K562 (cell line): ENCODE measurements around the gene CMTM4. TPM values are rescaled to one million over a fixed set of nuclear protein-coding genes. Genes with fewer than 3 reads are reported as not detected.

ENCODE experiments used
- ATF3 ChIP-seq, 2 experiments: fragments of 450-650 bp in 1 of 2; sonication (generic) in 1 of 2; formaldehyde crosslinking in 1 of 2; IDR thresholded peaks in 1 of 2; conservative IDR thresholded peaks in 1 of 2; 2 replicates each; pipeline versions ENCODE4 v1.6.1 to v1.8.1; 2016 to 2023; ENCODE audit warnings: mild to moderate bottlenecking in 2 of 2, moderate library complexity in 2 of 2, inconsistent platforms in 1 of 2, missing genetic modification reagents in 1 of 2
- BRF1 ChIP-seq: IDR thresholded peaks from 3 replicates; pipeline ENCODE4 v1.6.1; 2011; ENCODE audit warnings: borderline replicate concordance, mild to moderate bottlenecking; ENCODE audit not compliant: insufficient read length; ENCODE audit errors: extremely low read depth
- CCAR2 ChIP-seq: fragments of 200-400 bp; formaldehyde crosslinking; IDR thresholded peaks from 2 replicates; pipeline ENCODE4 v1.6.1; 2017; ENCODE audit warnings: mild to moderate bottlenecking, low read depth, low read length
- CTCF ChIP-seq, 3 experiments: IDR thresholded peaks in 2 of 3; conservative IDR thresholded peaks in 1 of 3; 2 replicates each; pipeline ENCODE4 v1.5.1; 2011 to 2012; ENCODE audit warnings: low read length in 3 of 3, mild to moderate bottlenecking in 3 of 3, control low read depth in 2 of 3, improper control_type of control experiment in 1 of 3, inconsistent platforms in 1 of 3, low read depth in 1 of 3, mixed read lengths in 1 of 3, moderate library complexity in 1 of 3; ENCODE audit not compliant: insufficient read depth in 2 of 3
- E2F3 ChIP-seq: fragments of 250-450 bp; sonication (Bioruptor Pico); IDR thresholded peaks from 2 replicates; pipeline ENCODE4 v1.4.0; 2020; ENCODE audit warnings: mild to moderate bottlenecking
- ETS2 ChIP-seq: IDR thresholded peaks from 2 replicates; pipeline ENCODE4 v1.6.1; 2016; ENCODE audit warnings: borderline replicate concordance, missing genetic modification characterization, mild to moderate bottlenecking, moderate library complexity, missing compliant biosample characterization; ENCODE audit not compliant: poor library complexity, severe bottlenecking
- FOXJ3 ChIP-seq: sonication (generic); formaldehyde crosslinking; IDR thresholded peaks from 2 replicates; pipeline ENCODE4 v1.4.0; 2020; ENCODE audit warnings: mild to moderate bottlenecking, missing genetic modification reagents
- FOXM1 ChIP-seq, 2 experiments: fragments of 450-650 bp in 1 of 2; sonication (generic) in 1 of 2; formaldehyde crosslinking in 1 of 2; IDR thresholded peaks; 2 replicates each; pipeline versions ENCODE4 v1.6.1 to v1.9.0; 2017 to 2022; ENCODE audit warnings: low read depth in 2 of 2, mild to moderate bottlenecking in 2 of 2, missing genetic modification reagents in 1 of 2, moderate library complexity in 1 of 2
- IRF9 ChIP-seq: fragments of 450-650 bp; IDR thresholded peaks from 2 replicates; pipeline ENCODE4 v1.6.1; 2016; ENCODE audit warnings: missing biosample characterization, missing genetic modification characterization
- MEF2A ChIP-seq: IDR thresholded peaks from 2 replicates; pipeline ENCODE4 v1.6.1; 2011; ENCODE audit warnings: low read depth, mild to moderate bottlenecking, low read length, moderate library complexity; ENCODE audit not compliant: control insufficient read depth
- MTF1 ChIP-seq: fragments of 250-450 bp; sonication (Bioruptor Pico); IDR thresholded peaks from 2 replicates; pipeline ENCODE4 v1.9.0; 2021; ENCODE audit warnings: moderate library complexity, mild to moderate bottlenecking, inconsistent platforms, borderline replicate concordance
- NEUROD1 ChIP-seq: fragments of 150-350 bp; IDR thresholded peaks from 2 replicates; pipeline ENCODE4 v1.6.1; 2014; ENCODE audit warnings: borderline replicate concordance, low read length, low read depth; ENCODE audit not compliant: partially characterized antibody
- RCOR1 ChIP-seq, 2 experiments: IDR thresholded peaks; 2 replicates each; pipeline ENCODE4 v1.6.1; 2012; ENCODE audit warnings: low read depth in 2 of 2, low read length in 2 of 2, borderline replicate concordance in 1 of 2, improper control_type of control experiment in 1 of 2
- ZBTB12 ChIP-seq: fragments of 250-450 bp; sonication (Bioruptor Pico); IDR thresholded peaks from 2 replicates; pipeline ENCODE4 v1.4.0; 2020
- ZKSCAN3 ChIP-seq: fragments of 250-450 bp; sonication (Bioruptor Pico); IDR thresholded peaks from 2 replicates; pipeline ENCODE4 v1.4.0; 2020
- ZMIZ1 ChIP-seq, 2 experiments: fragments of 150-350 bp in 1 of 2; IDR thresholded peaks; 2 replicates each; pipeline ENCODE4 v1.6.1; 2012 to 2016; ENCODE audit warnings: low read depth in 2 of 2, low read length in 2 of 2, mild to moderate bottlenecking in 1 of 2, moderate library complexity in 1 of 2
- ZNF444 ChIP-seq: fragments of 250-450 bp; sonication (Bioruptor Pico); IDR thresholded peaks from 2 replicates; pipeline ENCODE4 v1.4.0; 2020; ENCODE audit warnings: mild to moderate bottlenecking, moderate library complexity
- ZNF778 ChIP-seq: fragments of 450-650 bp; formaldehyde crosslinking; IDR thresholded peaks from 2 replicates; pipeline ENCODE4 v1.4.0; 2020; ENCODE audit warnings: mild to moderate bottlenecking, moderate library complexity
- polyA plus RNA-seq, 8 experiments: library from polyadenylated mRNA; depleted of rRNA in 4 of 8; stranded (reverse) in 5 of 8; unstranded in 3 of 8; fragments of >200 nt; fragmentation: Nextera tagmentation in 2 of 8; fragmentation: Illumina TruSeq in 1 of 8; extraction: Ambion mirVana in 2 of 8; extraction: Trizol in 1 of 8; gene quantifications; 2 replicates each; pipeline versions ENCODE4 v1.2.1 to v1.2.3, GENCODE V29; 2011 to 2014; ENCODE audit warnings: inconsistent platforms in 1 of 8, missing spikeins in 1 of 8
- total RNA-seq, 7 experiments: library from RNA; depleted of rRNA in 6 of 7; stranded (reverse); fragments of >200 nt in 6 of 7; fragmentation: Illumina TruSeq in 2 of 7; extraction: Trizol in 2 of 7; gene quantifications; 2 replicates each; pipeline versions ENCODE4 v1.2.1 to v1.2.3, GENCODE V29; 2011 to 2021; ENCODE audit warnings: low replicate concordance in 1 of 7

The CMTM4 gene
- total and polyA plus RNA-seq, 9 of the 15 experiments (the other 6 are each of a cell fraction or from before 2014, with no cell fraction given) = 2.0 to 21.3 (median 12.5) TPM

- no peak for TF ChIP-seq ZBTB12 (CRISPR knock-in tag)
- no peak for TF ChIP-seq NEUROD1
- no peak for TF ChIP-seq ATF3 (IDR thresholded peaks at IDR 0.05)
- no peak for TF ChIP-seq ATF3 (CRISPR knock-in tag; conservative IDR thresholded peaks at IDR 0.05)
- TF ChIP-seq ETS2 (tag) = no peak
- no peak for TF ChIP-seq CTCF (IDR thresholded peaks at IDR 0.05 in 2 of 3, conservative IDR thresholded peaks at IDR 0.05 in 1 of 3; ENCODE audit: insufficient read depth in 2 of 3, low read depth in 1 of 3, low read length in 3 of 3)
- no peak for TF ChIP-seq ZNF444 (CRISPR knock-in tag)
- no peak for TF ChIP-seq ZNF778
- peak in 1 of 2 experiments; percentile 73; a peak in 2 of 4 replicates for TF ChIP-seq ZMIZ1 (IDR thresholded peaks at IDR 0.05; ENCODE audit: low read depth in 2 of 2, low read length in 2 of 2)
- TF ChIP-seq MEF2A = no peak
- no peak for TF ChIP-seq E2F3 (CRISPR knock-in tag)
- no peak for TF ChIP-seq ZKSCAN3 (CRISPR knock-in tag)
- no peak for TF ChIP-seq BRF1
- TF ChIP-seq FOXJ3 = no peak
- TF ChIP-seq FOXM1 (IDR thresholded peaks at IDR 0.05; ENCODE audit: low read depth) = peak; percentile 72
- no peak for TF ChIP-seq FOXM1 (CRISPR knock-in tag; IDR thresholded peaks at IDR 0.05; ENCODE audit: low read depth)
- no peak for TF ChIP-seq IRF9
- no peak for TF ChIP-seq CCAR2
- peak in 1 of 2 experiments; percentile 54; a peak in 2 of 4 replicates for TF ChIP-seq RCOR1 (IDR thresholded peaks at IDR 0.05; ENCODE audit: borderline replicate concordance in 1 of 2, low read depth in 2 of 2, low read length in 2 of 2)
- TF ChIP-seq MTF1 (CRISPR knock-in tag) = no peak
Measured at GRCh38 chr16:66617728-66618127, 78.8 kb downstream of the CMTM4 start (continued).
